Measurements from ENCODE around the gene NPSR1.
"Not testable (repeated sequence)": the region's sequence is repeated elsewhere in the genome, so short reads cannot be mapped to it uniquely, and the experiment has no call there.

Gene NPSR1

DNA sequence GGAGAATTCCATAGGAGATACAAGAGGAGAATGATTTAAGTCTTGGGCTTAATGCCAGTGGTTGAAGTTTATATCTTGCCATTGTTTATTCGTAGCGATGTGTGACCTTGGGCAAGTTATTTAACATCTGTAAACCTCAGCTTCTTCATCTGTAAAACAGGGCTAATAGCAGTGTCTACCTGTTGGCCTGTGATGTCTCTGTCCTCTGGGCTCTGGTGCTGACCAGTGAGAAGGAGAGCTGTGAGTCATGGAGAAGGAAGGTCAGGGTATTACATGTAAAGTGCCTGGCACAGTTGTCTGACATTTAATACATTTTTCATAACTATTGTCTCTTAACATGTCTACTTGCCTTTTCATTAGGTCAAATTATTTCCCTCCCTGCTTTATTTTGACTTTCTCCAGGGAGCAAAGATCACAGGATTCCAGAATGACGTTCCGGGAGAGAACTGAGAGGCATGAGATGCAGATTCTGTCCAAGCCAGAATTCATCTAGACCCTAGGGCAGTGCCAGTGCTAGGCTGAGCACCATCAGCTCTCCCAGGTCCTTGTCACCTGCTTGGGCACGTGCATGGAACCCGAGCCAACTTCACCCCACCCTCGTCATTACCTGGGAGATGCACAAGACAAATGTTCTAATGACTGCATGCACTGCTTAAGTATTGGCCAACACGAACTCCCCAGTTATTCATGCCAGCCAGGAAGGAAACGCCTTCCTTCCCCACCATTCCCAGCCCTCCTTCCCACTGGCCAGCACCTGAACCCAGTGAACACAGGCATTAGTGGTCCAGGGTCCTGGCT is 191.3 kb downstream of the NPSR1 start:
- TF ChIP-seq SP1 (IDR thresholded peaks at IDR 0.05) (no peak), FOXK2 (IDR thresholded peaks at IDR 0.05) (no peak), ZNF384 (IDR thresholded peaks at IDR 0.05) (no peak)
- TF ChIP-seq, protein P1, sequence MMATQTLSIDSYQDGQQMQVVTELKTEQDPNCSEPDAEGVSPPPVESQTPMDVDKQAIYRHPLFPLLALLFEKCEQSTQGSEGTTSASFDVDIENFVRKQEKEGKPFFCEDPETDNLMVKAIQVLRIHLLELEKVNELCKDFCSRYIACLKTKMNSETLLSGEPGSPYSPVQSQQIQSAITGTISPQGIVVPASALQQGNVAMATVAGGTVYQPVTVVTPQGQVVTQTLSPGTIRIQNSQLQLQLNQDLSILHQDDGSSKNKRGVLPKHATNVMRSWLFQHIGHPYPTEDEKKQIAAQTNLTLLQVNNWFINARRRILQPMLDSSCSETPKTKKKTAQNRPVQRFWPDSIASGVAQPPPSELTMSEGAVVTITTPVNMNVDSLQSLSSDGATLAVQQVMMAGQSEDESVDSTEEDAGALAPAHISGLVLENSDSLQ (IDR thresholded peaks at IDR 0.05) = no peak
- ChIA-PET POLR2A (no interaction called here), CTCF (no interaction called here)
- DNase-seq (ENCODE audit: extremely low spot score) = no peak

DNA sequence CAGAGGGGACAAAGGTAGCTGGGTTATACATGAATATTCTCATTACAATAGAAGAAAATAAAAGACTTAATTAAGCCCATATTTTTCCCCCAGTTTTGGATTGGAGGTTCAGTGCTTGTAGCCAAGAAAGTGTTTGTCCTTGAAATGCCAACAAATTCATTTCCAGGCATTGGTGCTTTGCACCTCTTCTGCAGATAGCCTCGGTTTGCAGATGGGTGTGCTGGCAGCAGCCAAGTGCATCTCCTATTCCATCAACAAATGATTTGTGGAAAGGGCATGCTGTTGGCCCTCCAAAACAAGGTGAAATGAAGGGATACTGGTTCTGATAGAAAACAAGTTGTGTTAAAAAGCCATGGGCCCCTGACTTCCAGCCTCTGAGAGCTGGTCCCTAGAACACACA is 192.0 kb downstream of the NPSR1 start:
- no peak for DNase-seq (ENCODE audit: extremely low spot score)
- ChIA-PET CTCF (no interaction called here), POLR2A (no interaction called here)
- TF ChIP-seq ELF4 (IDR thresholded peaks at IDR 0.05) (no peak), NFRKB (IDR thresholded peaks at IDR 0.05) (no peak), TARDBP (IDR thresholded peaks at IDR 0.05) (no peak), FOXK2 (IDR thresholded peaks at IDR 0.05) (no peak), SP1 (IDR thresholded peaks at IDR 0.05) (no peak), SUZ12 (IDR thresholded peaks at IDR 0.05) (no peak), CTBP1 (IDR thresholded peaks at IDR 0.05; ENCODE audit: borderline replicate concordance) (no peak), BHLHE40 (IDR thresholded peaks at IDR 0.05; ENCODE audit: borderline replicate concordance) (no peak), LEF1 (IDR thresholded peaks at IDR 0.05; ENCODE audit: borderline replicate concordance) (no peak), L3MBTL2 (conservative IDR thresholded peaks at IDR 0.05) (no peak), FOXM1 (IDR thresholded peaks at IDR 0.05; ENCODE audit: borderline replicate concordance) (no peak), FOXA1 (IDR thresholded peaks at IDR 0.05) (no peak), ZNF384 (IDR thresholded peaks at IDR 0.05) (no peak), ARNT (IDR thresholded peaks at IDR 0.05) (no peak), HDGF (IDR thresholded peaks at IDR 0.05; ENCODE audit: borderline replicate concordance) (no peak)
- TF ChIP-seq, protein P1 (IDR thresholded peaks at IDR 0.05) = no peak

DNA sequence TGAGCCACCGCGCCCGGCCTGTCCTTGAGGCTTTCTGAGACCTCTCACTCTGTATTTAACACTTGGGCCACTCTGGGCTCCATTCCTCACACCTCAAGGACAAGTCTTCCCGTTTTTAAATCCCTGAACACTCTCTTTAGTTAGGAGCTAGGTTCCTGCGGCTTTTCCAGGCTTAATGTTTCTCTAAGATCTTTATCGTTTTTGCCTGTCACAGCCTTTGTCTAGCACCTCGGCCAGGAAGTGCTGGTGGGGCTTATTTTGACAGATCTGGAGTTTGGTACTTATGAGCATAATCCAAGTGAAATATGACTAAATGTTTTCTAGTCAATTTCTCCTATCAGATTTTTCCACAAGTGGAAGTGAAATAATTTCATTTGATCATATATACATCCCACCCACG is 192.7 kb downstream of the NPSR1 start:
- CTCF ChIA-PET = interaction anchor here (0.6 to 0.7 kb wide), 2 partner anchors 51 to 155 kb away, joined by 4 read pairs; no protein-coding TSS in a partner anchor
- no peak for DNase-seq (ENCODE audit: extremely low spot score)
- POLR2A ChIA-PET = no interaction called here

DNA sequence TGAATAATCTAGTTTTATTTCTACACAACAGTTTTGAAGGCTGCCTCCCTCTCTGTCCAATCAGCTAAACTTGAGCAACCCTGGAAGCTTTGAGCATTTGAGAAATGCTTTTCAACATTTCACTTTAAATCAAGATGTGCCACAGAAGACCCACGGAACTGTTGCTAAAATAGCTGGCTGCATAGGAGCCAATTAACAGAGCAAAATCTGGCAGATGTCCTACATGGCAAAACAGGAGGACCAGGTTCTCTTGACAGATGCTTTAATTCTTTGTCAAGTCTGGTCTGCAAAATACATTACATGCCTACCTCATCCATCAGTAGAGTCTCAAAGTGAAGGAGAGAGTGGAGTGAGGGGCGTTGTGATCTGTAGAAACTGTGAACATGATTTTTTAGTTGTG is 193.4 kb downstream of the NPSR1 start:
- DNase-seq (ENCODE audit: extremely low spot score) = no peak
- POLR2A ChIA-PET = no interaction called here
- TF ChIP-seq SUZ12 (IDR thresholded peaks at IDR 0.05) (no peak), FOXA1 (IDR thresholded peaks at IDR 0.05) (no peak), FOXK2 (IDR thresholded peaks at IDR 0.05) (no peak), L3MBTL2 (conservative IDR thresholded peaks at IDR 0.05) (no peak), HDGF (IDR thresholded peaks at IDR 0.05; ENCODE audit: borderline replicate concordance) (no peak), SP1 (IDR thresholded peaks at IDR 0.05) (no peak), TARDBP (IDR thresholded peaks at IDR 0.05) (no peak), BHLHE40 (IDR thresholded peaks at IDR 0.05; ENCODE audit: borderline replicate concordance) (no peak), ELF4 (IDR thresholded peaks at IDR 0.05) (no peak), FOXM1 (IDR thresholded peaks at IDR 0.05; ENCODE audit: borderline replicate concordance) (no peak), NFRKB (IDR thresholded peaks at IDR 0.05) (no peak), LEF1 (IDR thresholded peaks at IDR 0.05; ENCODE audit: borderline replicate concordance) (no peak), CTBP1 (IDR thresholded peaks at IDR 0.05; ENCODE audit: borderline replicate concordance) (no peak), ZNF384 (IDR thresholded peaks at IDR 0.05) (no peak), ARNT (IDR thresholded peaks at IDR 0.05) (no peak)
- TF ChIP-seq, protein P1 (IDR thresholded peaks at IDR 0.05) = no peak
- CTCF ChIA-PET = no interaction called here

More for the DNA sequence above, 192.7 kb downstream of the NPSR1 start:
- TF ChIP-seq BHLHE40 (IDR thresholded peaks at IDR 0.05; ENCODE audit: borderline replicate concordance) = no peak
- no peak for TF ChIP-seq FOXA1 (IDR thresholded peaks at IDR 0.05)
- no peak for TF ChIP-seq HDGF (IDR thresholded peaks at IDR 0.05; ENCODE audit: borderline replicate concordance)
- no peak for TF ChIP-seq SP1 (IDR thresholded peaks at IDR 0.05)
- TF ChIP-seq LEF1 (IDR thresholded peaks at IDR 0.05; ENCODE audit: borderline replicate concordance) = no peak
- no peak for TF ChIP-seq SUZ12 (IDR thresholded peaks at IDR 0.05)
- no peak for TF ChIP-seq NFRKB (IDR thresholded peaks at IDR 0.05)
- TF ChIP-seq ARNT (IDR thresholded peaks at IDR 0.05) = no peak
- TF ChIP-seq ZNF384 (IDR thresholded peaks at IDR 0.05) = no peak
- TF ChIP-seq, protein P1 (IDR thresholded peaks at IDR 0.05) = no peak
- no peak for TF ChIP-seq FOXM1 (IDR thresholded peaks at IDR 0.05; ENCODE audit: borderline replicate concordance)
- no peak for TF ChIP-seq CTBP1 (IDR thresholded peaks at IDR 0.05; ENCODE audit: borderline replicate concordance)
- TF ChIP-seq TARDBP (IDR thresholded peaks at IDR 0.05) = no peak
- no peak for TF ChIP-seq ELF4 (IDR thresholded peaks at IDR 0.05)
- TF ChIP-seq L3MBTL2 (conservative IDR thresholded peaks at IDR 0.05) = no peak
- TF ChIP-seq FOXK2 (IDR thresholded peaks at IDR 0.05) = no peak

DNA sequence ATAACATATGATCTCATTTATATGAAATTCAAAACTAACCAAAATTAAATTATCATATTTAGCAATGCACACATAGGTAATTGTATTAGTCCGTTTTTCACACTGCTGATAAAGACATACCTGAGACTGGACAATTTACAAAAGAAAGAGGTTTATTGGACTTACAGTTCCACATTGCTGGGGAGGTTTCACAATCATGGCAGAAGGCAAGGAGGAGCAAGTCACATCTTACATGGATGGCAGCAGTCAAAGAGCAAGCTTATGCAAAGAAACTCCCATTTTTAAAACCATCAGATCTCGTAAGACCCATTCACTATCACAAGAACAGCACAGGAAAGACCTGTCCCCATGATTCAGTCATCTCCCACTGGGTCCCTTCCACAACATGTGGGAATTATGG is 200.4 kb downstream of the NPSR1 start:
- DNase-seq (ENCODE audit: extremely low spot score); CTCF ChIA-PET; POLR2A ChIA-PET: not testable (repeated sequence)

DNA sequence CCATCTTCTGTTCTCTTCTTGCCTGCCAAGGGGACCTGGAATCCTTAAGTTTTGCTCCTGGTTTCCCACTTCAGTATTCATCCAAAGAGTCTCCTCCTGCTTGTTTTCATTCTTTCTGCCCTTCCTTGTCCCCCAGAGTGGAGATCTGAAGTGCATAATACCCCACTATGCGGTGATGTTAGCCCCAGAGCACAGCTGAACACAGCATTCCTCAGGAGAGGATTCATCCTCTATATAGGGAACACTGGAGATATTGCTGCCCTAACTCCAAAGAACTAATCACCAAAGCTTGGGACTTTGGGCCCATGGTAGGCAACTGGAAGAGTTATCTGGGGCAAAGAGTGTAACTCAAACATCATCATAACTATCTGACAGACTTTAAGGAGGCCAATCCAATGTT is 201.3 kb downstream of the NPSR1 start:
- POLR2A ChIA-PET; DNase-seq (ENCODE audit: extremely low spot score); CTCF ChIA-PET: not testable (repeated sequence)

DNA sequence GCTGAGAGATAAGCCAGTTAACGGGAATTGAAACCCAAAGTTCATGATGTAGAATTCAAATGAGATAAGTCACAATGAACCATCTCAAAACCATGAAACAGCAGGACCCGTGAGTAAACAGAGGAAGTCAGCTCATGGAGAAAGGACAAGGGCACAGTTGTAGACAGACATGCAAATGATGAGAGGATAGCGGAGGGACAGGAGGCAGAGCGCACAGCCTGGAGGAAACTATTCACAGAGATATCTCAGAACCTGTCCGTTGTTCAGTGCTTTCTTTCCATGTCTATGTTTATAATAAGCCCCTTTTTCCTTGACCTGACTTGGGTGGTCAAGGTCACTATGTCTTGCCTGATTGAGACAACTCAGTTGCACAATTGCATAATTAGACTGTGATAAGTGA is 208.2 kb downstream of the NPSR1 start:
- DNase-seq (ENCODE audit: extremely low spot score); CTCF ChIA-PET; POLR2A ChIA-PET: not testable (repeated sequence)

DNA sequence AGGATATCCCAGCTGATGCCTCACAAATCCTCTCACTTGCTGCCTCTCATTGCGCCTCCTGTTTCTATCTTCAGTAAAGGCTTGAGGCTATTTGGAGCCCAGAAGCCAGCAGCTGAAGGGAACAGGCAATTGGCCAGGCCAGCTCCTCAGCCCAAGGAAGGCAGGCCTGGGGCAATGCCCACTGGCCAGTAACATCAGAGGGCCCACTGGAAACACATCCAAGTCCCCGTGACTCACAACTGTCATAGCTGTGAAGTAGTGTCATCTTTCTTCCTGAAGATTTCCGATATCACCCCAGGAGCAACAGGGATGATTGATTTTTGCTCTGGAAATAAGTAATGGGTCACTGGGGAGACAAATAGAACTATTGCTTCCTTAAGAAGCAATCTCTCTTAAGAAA is 209.3 kb downstream of the NPSR1 start:
- DNase-seq (ENCODE audit: extremely low spot score); CTCF ChIA-PET; POLR2A ChIA-PET: not testable (repeated sequence)

DNA sequence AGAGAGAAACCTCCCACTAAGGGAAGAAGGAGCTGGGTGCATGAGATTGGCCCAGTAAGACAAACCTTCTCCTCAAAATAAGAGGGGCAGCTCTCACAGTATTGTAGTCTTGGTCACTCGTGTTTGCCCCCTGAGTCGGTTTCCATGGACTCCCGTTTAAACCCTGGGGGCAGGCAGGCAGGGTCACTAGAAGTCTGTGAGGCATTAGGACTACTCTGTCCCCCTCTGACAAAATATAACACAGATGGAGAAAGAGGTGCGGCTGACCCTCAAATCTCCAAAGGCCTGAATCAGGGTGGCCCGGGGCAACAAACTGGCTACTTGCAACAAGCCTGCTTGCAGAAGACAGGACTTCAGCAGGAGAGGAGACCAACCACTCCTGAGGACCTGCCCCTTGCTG is 210.6 kb downstream of the NPSR1 start:
- DNase-seq (ENCODE audit: extremely low spot score); CTCF ChIA-PET; POLR2A ChIA-PET: not testable (repeated sequence)
